HCT116 (cell line): Measurements from ENCODE around the gene APOC1.

Experiments used
- CTCF ChIP-seq, 3 experiments: fragments of 200-600 bp in 1 of 3; sonication (generic) in 1 of 3; IDR thresholded peaks in 2 of 3; conservative IDR thresholded peaks in 1 of 3; 2 replicates each; pipeline ENCODE4 v1.5.1; 2012 to 2017; ENCODE audit warnings: low read depth in 2 of 3, low read length in 2 of 3, antibody characterized with exemption in 1 of 3, borderline replicate concordance in 1 of 3, control low read depth in 1 of 3, mild to moderate bottlenecking in 1 of 3, mixed read lengths in 1 of 3, mixed run types in 1 of 3, moderate library complexity in 1 of 3; ENCODE audit not compliant: insufficient read depth in 1 of 3
- EGR1 ChIP-seq: IDR thresholded peaks from 2 replicates; pipeline ENCODE4 v1.6.1; 2012; ENCODE audit warnings: low read depth
- POLR2A ChIP-seq: IDR thresholded peaks from 2 replicates; pipeline ENCODE4 v1.7.0; 2011; ENCODE audit warnings: borderline replicate concordance; ENCODE audit not compliant: insufficient read depth, insufficient read length; ENCODE audit errors: extremely low read depth
- SIN3A ChIP-seq: IDR thresholded peaks from 2 replicates; pipeline ENCODE4 v1.6.1; 2012; ENCODE audit warnings: low read depth

- TF ChIP-seq CTCF (IDR thresholded peaks at IDR 0.05 in 2 of 3, conservative IDR thresholded peaks at IDR 0.05 in 1 of 3; ENCODE audit: borderline replicate concordance in 1 of 3, insufficient read depth in 1 of 3, low read depth in 2 of 3, low read length in 2 of 3): no peak
- TF ChIP-seq EGR1: no peak
- no peak for TF ChIP-seq POLR2A
- no peak for TF ChIP-seq SIN3A
Measured at GRCh38 chr19:44924243-44924725, 9.9 kb downstream of the APOC1 start.
